HAP-1 (cell line): ENCODE data around the gene SPATA19.
"Not testable (repeated sequence)": the region's sequence is repeated elsewhere in the genome, so short reads cannot be mapped to it uniquely, and the experiment has no call there.

Experiments used
- DNase-seq, 2 experiments: peaks; one replicate each; pipeline ENCODE4 v3.0.0-alpha.2; 2016 to 2020; ENCODE audit warnings: low spot score in 2 of 2
- H3K27me3 ChIP-seq: fragments of 250-450 bp; sonication (Bioruptor Pico); 2 replicates; pipeline ENCODE4 v1.5.1; 2020; ENCODE audit warnings: low read depth, mild to moderate bottlenecking, moderate library complexity
- H3K36me3 ChIP-seq: fragments of 250-450 bp; sonication (Bioruptor Pico); replicated peaks from 2 replicates; pipeline ENCODE4 v1.5.1; 2020; ENCODE audit warnings: mild to moderate bottlenecking
- H3K4me1 ChIP-seq: fragments of 250-450 bp; sonication (Bioruptor Pico); 2 replicates; pipeline ENCODE4 v1.5.1; 2020; ENCODE audit warnings: mild to moderate bottlenecking
- H3K4me3 ChIP-seq: fragments of 250-450 bp; sonication (Bioruptor Pico); 2 replicates; pipeline ENCODE4 v1.5.1; 2020; ENCODE audit warnings: mild to moderate bottlenecking, moderate library complexity
- H3K9me3 ChIP-seq: fragments of 250-450 bp; sonication (Bioruptor Pico); 2 replicates; pipeline ENCODE4 v1.5.1; 2020; ENCODE audit warnings: mild to moderate bottlenecking, moderate library complexity
- in situ Hi-C: fragments of 300-500 bp; cut with MboI; formaldehyde crosslinking; loops from 3 replicates; pipeline ENCODE4 v1.14.3; 2020; ENCODE audit warnings: low sequenced_read_pairs, inconsistent platforms, mixed read lengths

SPATA19 gene

GRCh38 chr11:133854330-133854960 lies 9.1 kb upstream of the SPATA19 start:
- H3K4me3 ChIP-seq, H3K4me1 ChIP-seq, H3K9me3 ChIP-seq, H3K27me3 ChIP-seq, in situ Hi-C loops, DNase-seq, H3K36me3 ChIP-seq: not testable (repeated sequence)

- no peaks in the 10 kb centered on the region for H3K4me1 ChIP-seq
- DNase-seq = no peak
- H3K4me3 ChIP-seq = no peak overlapping the region
- peaks cover 14% of the 10 kb centered on the region; the same call in 1 of the 2 replicates for H3K27me3 ChIP-seq
- no peaks in the 10 kb centered on the region for H3K9me3 ChIP-seq
- no peaks in the 10 kb centered on the region for H3K36me3 ChIP-seq
- in situ Hi-C loops = no loop called here
Observed at GRCh38 chr11:133844217-133844616, 1.1 kb downstream of the SPATA19 start.

GRCh38 chr11:133843454-133843987 lies 1.8 kb downstream of the SPATA19 start:
- Histone ChIP-seq H3K27me3 (peaks cover 14% of the 10 kb centered on the region; the same call in 1 of the 2 replicates), H3K4me1 (no peaks in the 10 kb centered on the region), H3K9me3 (no peaks in the 10 kb centered on the region), H3K36me3 (no peaks in the 10 kb centered on the region), H3K4me3 (no peak overlapping the region)
- in situ Hi-C loops = no loop called here
- no peak for DNase-seq

GRCh38 chr11:133842730-133843129 lies 2.6 kb downstream of the SPATA19 start:
- DNase-seq = no peak
- no peak overlapping the region for H3K4me3 ChIP-seq
- H3K4me1 ChIP-seq = no peaks in the 10 kb centered on the region
- in situ Hi-C loops = no loop called here
- H3K27me3 ChIP-seq = peaks cover 14% of the 10 kb centered on the region; the same call in 1 of the 2 replicates
- no peaks in the 10 kb centered on the region for H3K9me3 ChIP-seq
- H3K36me3 ChIP-seq = no peaks in the 10 kb centered on the region

GRCh38 chr11:133842053-133842452 lies 3.3 kb downstream of the SPATA19 start:
- Histone ChIP-seq H3K36me3 (no peaks in the 10 kb centered on the region), H3K27me3 (peaks cover 9% of the 10 kb centered on the region; the same call in 1 of the 2 replicates), H3K4me1 (no peaks in the 10 kb centered on the region), H3K9me3 (no peaks in the 10 kb centered on the region), H3K4me3 (no peak overlapping the region)
- DNase-seq = no peak
- in situ Hi-C loops = no loop called here

GRCh38 chr11:133841279-133842043 lies 3.9 kb downstream of the SPATA19 start:
- Histone ChIP-seq H3K4me1 (no peaks in the 10 kb centered on the region), H3K36me3 (no peaks in the 10 kb centered on the region), H3K27me3 (0 out of 2 replicates have a peak, but pooled peaks cover 5% of the 10 kb centered on the region), H3K4me3 (no peak overlapping the region), H3K9me3 (no peaks in the 10 kb centered on the region)
- in situ Hi-C loops = no loop called here
- DNase-seq = no peak

- DNase-seq = no peak
- H3K4me1 ChIP-seq = no peaks in the 10 kb centered on the region
- in situ Hi-C loops = no loop called here
- H3K4me3 ChIP-seq = no peak overlapping the region
- no peaks in the 10 kb centered on the region for H3K9me3 ChIP-seq
- 0 out of 2 replicates have a peak, but pooled peaks cover 5% of the 10 kb centered on the region for H3K27me3 ChIP-seq
- no peaks in the 10 kb centered on the region for H3K36me3 ChIP-seq
Observed at GRCh38 chr11:133840479-133840941, 4.8 kb downstream of the SPATA19 start.

GRCh38 chr11:133835593-133836548 lies 9.4 kb downstream of the SPATA19 start:
- in situ Hi-C loops = loop anchor here (5.0 kb wide), 1 partner anchor 759 kb away; no protein-coding TSS in a partner anchor
- no peaks in the 10 kb centered on the region for H3K4me1 ChIP-seq
- H3K27me3 ChIP-seq = no peaks in the 10 kb centered on the region
- no peak overlapping the region for H3K4me3 ChIP-seq
- no peaks in the 10 kb centered on the region for H3K9me3 ChIP-seq
- no peaks in the 10 kb centered on the region for H3K36me3 ChIP-seq
- no peak for DNase-seq

- H3K4me3 ChIP-seq = no peak overlapping the region
- DNase-seq = peak; percentile 44 to 65
- H3K36me3 ChIP-seq = no peaks in the 10 kb centered on the region
- no peaks in the 10 kb centered on the region for H3K4me1 ChIP-seq
- no peaks in the 10 kb centered on the region for H3K27me3 ChIP-seq
- in situ Hi-C loops = loop anchor here (5.0 kb wide), 1 partner anchor 758 kb away; no protein-coding TSS in a partner anchor
- no peaks in the 10 kb centered on the region for H3K9me3 ChIP-seq
Observed at GRCh38 chr11:133834682-133835592, 10.4 kb downstream of the SPATA19 start.

- in situ Hi-C loops = no loop called here
- no peaks in the 10 kb centered on the region for H3K4me1 ChIP-seq
- no peaks in the 10 kb centered on the region for H3K9me3 ChIP-seq
- no peak for DNase-seq
- no peaks in the 10 kb centered on the region for H3K36me3 ChIP-seq
- no peak overlapping the region for H3K4me3 ChIP-seq
- H3K27me3 ChIP-seq = no peaks in the 10 kb centered on the region
Observed at GRCh38 chr11:133833898-133834681, 11.2 kb downstream of the SPATA19 start.

- Histone ChIP-seq H3K36me3 (no peaks in the 10 kb centered on the region), H3K4me1 (no peaks in the 10 kb centered on the region), H3K27me3 (no peaks in the 10 kb centered on the region), H3K4me3 (no peak overlapping the region), H3K9me3 (no peaks in the 10 kb centered on the region)
- DNase-seq = no peak
- in situ Hi-C loops = no loop called here
Observed at GRCh38 chr11:133832991-133833897, 12.1 kb downstream of the SPATA19 start.
